HG03469 (cell line): Measurements from ENCODE around the gene PAIP2.

Experiments used
- ATAC-seq: cut with Tn5 transposase; IDR thresholded peaks from one replicate; pipeline ENCODE4 v1.9.1; 2021; ENCODE audit warnings: mild to moderate bottlenecking, moderate library complexity, moderate number of reproducible peaks; ENCODE audit not compliant: unreplicated experiment

Gene PAIP2

DNA sequence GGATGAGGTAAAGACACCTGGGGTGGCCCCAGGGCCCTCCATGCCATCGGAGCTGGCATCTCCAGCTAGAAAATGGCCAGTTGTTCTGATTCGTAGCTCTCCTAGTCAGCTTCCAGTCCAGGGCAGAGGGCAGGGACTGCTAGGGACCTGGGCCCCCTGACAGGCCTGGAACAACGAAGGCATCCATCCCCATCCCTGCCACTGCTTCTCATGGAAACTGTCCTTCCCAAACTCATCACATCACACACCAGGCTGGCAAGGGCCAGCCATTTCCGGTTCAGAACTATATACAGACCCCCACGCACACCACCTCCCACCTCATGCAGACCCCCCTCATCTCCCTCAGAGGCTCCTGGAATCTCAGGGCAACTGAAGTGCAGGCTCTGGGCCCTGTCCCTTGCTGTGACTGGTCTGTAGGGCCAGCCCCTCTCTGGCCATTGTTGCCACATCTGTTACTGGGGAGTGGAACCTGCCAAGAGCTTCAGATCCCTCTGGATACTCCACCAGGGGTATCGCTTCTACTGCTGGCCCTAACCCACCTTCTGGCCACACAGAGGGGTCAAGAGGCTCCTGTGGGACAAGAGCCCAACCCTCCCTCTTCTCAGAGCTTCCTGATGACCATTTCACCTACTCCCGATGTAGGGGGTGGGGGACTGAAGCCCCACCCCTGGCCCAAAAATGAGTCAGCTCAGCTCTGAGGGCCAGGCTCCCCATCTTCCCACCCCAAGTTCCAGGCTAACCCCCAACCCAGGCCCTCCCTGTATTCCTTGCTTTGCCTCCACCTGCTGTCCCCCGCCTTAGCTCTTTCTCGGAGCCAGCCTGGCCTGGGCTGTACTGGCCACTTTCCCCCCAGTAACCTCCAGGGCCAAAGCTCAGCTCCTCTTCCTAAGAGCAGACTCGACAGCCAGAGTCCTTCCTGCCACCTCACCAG lies 49.2 kb downstream of the PAIP2 start:
- no peak for ATAC-seq

DNA sequence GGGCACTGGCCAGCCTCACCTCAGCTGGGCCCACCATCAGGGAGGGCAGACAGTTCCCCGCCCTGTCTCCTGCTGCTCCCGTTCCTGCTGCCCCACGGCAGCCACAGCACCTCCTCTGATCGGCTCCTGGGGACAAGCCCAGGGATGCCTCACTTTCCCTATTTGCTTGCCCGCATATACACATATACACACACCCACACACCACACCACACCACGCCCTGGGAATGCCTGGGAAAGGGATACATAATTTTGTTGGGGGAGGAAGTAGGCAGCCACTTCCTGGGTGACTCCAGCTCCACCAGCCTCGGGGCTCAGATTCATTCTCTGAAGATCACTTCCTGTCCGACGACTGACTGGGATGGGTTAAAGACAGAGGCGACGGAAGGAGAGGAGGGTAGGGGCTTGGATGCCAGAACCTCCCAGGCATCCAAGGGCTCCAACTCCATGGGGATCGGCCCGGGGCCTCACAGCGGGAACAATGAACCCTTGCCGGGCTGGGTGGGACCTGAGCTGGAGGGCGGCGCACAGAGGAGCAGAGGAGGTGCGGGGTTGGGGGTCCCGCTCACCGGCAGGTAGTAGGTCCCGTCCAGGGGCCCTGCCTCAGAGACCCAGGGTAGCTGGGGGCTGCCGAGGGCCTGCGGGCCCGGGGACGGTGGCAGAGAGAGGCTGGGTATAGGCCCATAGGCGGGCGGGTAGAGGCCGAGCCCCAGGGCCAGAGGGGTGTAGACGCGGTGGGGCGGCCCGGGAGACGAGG lies 50.1 kb downstream of the PAIP2 start:
- no peak for ATAC-seq

DNA sequence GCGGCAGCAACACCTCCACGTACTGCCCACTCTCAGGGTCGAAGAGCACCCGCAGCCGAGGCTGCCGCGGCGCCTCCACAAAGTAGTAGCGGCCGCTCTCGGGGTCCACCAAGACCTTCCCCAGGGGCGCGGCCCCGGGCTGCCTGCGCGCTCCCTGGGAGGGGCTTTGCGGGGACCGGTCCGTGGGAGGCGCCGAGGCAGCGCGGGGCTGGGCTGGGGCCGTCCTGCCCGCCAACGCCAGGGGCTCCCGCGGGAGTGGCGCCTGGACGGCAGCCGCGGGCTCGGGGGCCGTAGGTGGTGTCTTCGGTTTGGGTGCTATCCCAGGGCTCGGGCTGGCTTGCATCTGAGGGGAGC lies 50.6 kb downstream of the PAIP2 start:
- ATAC-seq = no peak

DNA sequence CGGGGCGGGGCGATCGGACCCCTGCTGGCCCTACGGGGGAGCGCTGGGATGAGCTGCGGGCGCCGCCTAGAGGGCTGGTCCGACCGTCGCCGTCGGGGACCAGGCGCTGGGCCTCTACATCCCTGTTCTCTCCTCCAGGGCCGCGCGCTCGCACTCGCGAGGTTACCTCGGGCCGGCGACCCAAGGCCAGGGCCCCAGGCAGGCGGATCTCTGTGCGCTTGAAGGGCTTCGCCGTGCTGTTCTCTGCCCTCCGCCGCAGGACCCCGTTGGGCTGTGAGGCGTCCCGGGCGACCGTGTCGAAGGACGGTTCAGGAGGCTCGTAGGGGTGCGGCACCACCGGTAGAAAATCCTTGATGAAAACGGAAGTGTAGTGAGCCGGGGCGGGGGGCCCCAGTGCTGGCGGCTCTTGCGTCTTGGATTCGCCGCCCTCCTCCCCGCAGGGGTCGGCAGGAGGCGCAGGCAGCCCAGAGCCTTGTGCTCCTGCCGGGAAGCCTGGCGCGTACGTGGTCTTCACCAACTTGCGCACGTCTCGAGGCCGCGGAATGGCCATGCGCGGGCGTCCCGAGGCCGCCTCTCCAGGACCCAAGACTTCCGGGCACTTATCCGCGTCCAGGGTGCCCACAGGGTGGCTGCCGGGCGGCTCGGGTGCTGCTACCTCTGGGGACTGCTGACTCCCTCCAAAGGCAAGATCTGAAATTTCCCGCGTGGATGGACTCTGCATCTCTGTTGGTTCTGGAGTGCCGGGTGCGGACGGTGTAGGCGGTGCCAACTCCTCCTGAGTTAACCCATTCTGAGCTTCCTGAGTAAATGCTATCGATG lies 51.2 kb downstream of the PAIP2 start:
- no peak for ATAC-seq

DNA sequence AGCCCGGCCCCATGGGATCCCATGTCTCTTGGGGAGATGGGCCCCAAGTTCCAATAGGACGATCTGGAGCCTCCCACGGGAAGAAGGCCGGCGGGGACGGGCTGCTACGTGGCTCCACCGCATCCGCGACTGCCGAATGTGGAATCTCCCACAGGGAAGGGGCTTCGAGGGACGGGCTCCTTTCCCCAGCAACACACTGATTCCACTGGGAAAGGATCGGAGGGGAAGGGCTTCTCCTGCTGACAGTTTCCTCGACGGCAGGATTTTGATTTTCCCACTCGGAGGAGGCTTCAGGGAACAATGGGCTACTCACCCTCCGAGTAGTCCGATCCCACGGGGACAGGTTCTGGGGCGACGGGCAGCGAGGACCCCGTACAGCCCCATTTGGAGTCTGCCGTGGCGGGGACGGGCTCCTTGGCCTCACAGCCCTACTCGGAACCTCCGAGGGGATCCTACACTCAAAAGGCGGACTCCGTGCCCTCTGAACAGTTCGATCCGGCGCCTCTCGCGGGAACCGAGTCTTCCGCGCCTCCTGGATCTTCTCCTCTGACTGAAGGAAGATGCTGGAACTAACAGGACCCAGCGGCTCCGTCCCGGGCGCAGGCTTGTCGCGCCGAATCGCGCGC lies 52.0 kb downstream of the PAIP2 start:
- ATAC-seq = no peak

DNA sequence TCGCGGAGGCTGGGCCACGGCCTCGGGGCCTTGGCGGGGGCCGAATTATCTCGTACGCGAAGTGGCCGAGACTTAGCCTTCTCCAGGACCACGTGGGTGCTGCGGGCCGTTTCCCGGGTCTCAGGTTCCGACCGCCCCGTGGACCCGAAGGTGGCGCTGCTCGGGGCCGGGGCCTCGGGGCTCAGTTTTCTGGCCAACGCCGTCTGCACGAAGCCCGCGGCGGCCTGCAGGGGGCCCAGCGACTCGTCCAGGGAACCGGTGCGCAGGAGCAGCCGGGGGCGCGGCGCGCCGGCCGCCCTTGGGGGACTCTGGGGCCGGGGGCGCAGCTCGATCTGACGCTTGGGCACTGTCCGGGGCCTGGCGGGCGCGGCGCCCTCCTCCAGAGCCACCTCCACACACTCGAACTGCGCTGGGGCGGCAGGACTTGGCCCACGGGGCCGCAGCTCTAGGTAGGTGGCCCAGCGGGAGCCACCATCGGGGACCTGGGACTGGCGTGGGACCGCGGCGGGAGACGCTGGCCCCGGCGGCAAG lies 52.5 kb downstream of the PAIP2 start:
- ATAC-seq = no peak

DNA sequence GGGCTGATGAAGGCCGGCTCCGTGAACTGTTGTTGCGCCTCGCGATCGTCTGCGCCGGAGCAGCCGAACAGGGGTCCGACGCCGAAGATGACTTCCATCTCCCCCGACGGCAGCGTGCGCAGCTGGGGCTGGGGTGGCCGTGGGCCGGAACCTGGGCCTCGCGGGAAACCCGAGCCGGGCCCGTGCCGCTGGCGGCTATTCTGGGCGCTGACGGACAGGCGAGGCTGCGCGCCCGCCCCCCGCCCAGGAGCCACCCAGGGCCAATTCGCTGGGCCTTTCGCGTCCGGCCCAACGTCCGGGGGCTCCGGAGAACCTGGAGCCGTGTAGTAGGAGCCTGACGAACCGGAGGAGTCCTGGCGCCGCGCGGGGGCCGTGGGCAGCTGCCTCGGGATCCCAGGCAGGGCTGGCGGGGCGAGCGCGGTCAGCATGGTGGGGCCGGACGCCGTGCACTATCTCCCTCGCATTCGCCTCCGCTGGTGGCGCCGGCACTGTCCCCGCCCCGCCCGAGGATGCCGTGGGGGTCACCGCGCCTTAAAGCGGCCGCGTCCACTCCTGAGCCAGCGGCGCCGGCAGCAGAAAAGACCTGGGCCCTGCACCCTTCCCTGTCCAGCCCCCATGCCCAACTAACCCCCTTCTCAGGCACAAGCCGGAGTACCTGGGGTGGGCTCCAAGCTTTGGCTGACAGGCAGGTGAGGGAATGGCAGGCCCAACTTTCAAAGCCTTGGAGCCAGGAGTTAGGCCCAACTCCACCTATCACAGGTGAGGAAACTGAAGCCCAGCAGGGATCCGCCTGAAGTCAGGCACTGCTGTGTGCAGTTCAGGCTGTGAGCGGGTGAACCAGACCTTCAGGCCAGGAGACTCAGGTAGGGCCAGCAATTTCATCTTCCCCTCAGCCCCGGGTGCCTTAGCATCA lies 53.3 kb downstream of the PAIP2 start, which contains the start of gene PROB1:
Gene PROB1, minus strand, starts transcription at position 451 of the 913 bp plus-strand sequence. Its CDS starts 23 bp downstream, at position 428.
- ATAC-seq = no peak

DNA sequence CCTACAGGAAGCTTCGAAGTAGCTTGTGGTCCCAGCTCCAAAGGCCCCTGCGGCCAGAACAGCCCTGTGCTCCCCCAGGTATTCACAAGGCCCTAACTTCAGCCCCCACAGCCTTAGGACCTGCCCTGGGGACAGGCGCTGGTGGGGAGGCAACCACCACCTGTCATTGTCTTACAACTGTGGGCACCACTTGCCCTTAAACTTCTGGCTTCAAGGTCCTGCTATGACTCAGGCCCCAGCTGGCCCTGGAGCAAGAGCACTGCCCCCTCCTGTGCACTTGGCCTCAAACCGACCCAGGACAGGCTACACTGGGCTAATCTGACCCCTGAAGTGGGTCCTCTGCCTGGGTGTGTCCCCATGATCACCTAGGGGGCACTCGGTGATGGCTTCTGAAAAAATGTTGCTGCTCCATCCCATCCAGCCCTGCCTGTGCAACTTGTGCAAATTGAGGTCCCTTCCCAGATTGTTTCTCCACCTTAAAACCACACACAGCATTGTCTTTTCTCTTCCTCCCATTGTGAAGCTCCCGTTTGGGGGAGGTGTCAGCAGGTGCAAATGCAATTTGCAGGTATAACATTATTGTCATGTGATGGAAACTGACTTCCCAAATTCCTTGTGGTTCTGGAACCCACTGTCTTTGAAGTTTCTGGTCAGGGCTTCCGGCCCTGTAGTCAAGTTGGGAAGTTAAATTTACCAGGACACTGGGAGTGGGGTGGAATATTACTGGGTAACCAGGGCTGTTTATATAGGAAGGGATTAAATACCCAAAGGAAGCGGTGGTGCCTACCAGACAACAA lies 54.4 kb downstream of the PAIP2 start:
- ATAC-seq = no peak

DNA sequence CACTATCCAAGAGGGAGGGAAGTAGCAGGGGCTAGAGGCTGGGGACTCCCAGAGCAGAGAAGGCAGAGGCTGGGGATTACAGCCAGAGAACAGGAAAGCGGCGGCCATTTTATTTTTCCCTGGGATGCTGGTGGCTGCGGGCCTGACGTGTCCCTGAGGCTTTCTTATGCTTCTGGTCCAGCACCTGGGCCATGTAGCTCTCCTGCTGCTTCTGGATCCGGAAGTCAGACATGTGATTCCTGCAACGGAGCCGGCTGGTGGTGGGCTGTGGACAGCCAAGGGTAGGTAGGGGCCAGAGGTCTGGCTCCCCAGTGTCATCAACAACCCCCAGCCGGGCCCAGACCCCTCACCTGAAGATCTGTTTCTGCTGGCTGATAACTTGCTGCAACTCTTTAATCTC lies 55.0 kb downstream of the PAIP2 start:
- ATAC-seq = no peak

DNA sequence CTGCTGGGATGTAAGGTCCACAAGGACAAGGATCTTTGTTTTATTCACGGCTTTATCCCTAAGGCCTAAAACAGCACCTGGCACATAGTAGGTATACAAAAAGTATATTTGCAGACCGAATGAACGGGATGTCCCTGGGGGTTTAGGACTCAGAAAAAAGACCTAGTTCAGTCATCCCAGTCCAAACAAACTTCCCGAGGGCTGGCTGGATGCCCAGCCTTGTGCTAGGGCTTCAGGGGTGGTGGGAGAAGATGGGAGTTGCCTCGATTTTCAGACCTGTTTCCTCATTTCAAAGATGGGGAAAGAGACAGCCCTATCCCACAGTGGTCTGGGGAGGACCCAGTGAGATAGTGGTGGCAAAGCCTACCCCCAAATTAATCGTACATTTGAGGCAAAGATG lies 56.3 kb downstream of the PAIP2 start:
- ATAC-seq = no peak

DNA sequence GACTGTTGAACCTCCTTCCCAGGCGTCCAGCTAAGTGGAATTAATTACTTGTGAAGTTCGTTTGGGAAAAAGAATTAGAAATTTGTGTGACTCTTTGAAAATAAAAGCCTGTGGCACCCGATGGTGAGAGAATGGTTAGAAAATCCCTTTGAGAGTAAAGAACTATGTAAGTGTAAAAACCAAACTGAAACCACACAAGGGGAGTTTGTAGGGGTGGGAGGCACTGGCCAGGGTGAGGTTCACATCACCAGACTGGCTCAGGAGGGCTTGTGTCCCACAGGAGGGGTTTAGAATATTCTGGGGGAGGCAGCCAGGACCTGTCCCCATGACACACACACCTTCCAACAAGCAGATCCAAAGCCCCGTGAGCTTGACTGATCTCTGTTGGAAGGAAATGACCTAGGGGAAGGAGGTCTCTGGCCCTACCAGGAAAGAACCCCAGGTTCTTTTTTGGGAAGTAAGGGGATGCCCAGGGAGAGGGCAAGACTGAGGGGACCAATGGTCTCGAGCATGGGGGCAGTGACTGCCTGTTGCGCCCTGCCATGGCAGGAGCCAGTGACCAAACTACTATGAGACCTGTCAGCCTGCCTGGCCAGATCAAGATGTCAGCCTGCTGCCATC lies 58.0 kb downstream of the PAIP2 start:
- ATAC-seq = no peak

DNA sequence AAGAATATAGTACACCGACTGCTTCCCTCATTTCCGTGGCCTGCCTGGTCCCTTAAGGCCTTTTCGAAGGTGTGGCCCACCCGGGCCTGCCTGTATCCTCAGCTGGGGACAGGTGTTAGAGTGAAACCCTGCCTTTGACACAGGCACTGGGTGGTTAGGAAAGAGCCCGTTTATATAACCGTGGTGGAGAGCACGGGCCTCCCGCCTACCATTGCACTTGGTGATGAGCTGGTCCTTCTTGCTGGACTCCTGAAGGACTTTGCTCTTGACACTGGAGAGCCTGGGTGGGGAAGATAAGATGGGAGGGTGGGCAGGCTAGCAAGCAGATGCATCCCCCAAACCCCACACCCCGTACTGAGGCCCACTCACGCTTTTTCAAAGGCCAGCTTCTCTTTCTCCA lies 59.9 kb downstream of the PAIP2 start:
- ATAC-seq = no peak

DNA sequence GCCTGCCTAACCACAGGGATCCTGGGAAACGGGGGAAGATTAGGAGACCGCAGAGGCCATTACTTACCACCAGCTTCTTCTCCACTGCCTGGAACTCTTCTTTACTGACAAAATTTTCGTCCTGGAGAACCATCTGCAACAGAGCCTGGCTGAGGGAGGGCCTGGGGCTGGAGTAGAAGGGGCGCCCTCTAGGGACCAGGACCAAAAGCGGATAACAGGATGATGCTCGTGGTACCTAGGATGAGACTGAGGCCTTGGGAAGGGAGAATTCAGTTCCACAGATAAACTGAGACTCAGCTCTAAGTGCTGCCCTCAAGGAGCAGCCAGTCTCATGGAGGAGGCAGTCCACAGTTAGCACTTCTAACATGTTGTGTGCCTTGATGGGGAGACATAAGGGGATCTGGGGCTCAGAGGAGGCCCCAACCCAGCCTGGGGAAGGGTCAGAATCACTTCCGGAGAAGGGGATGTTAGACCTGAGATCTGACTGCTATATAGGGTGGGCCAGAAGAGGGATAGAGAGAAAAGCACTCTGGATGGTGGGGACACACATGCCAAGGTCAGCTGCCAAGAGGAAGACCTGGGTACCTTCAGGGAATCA lies 61.0 kb downstream of the PAIP2 start:
- ATAC-seq = no peak

DNA sequence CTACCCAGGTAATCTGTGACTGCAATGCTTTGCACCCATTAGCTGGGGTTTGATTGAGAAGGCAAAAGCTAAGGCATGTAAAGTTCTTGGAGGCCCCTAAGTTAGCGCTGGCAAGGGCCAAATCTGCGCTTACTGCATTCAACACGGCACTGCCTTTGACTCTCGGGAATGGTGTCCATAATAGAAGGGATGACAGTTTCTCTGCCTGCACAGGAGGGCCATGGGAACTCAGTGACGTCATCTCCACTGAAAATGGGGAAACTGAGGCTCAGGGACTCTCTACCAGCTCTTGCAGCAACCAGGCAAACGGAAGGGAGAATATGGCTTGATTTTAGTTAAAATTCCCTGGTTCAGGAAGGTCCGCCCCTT lies 61.7 kb downstream of the PAIP2 start:
- no peak for ATAC-seq

DNA sequence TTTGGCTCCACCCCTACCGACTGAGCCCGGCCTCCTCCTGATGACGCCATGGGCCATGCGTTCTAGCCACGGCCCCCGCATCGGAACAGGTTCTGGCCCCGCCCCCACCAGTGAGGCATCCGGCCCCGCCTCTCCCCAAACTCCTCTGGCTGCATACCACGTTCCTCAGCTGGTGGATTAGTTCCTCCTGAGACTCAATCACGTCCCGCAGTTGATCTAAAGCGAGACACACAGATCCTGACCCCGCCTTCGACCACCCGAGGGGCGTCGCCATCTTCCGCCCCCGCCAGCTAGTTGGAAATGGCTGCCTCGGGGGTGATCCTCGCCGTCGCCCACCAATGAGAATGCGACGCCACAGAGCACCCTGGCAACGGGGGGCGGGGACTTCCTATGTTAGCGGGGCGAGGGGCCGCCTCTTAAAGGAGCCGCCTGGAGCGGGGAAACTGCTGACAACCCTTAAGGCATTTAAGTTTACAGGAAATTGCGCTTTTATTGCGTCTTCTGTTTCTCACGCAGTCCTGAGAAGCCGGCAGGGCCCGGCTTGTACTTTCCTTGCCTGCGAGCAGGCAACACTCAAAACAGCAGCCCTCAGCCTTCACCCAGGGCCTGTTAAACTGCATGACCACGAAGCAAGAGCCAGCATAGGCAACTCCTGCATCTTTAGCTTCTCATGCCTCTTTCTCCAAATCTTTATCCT lies 62.3 kb downstream of the PAIP2 start, which contains the start of gene SPATA24:
Gene SPATA24, minus strand, starts transcription at position 303 of the 697 bp plus-strand sequence. Its CDS starts 29 bp downstream, at position 274.
- ATAC-seq = peak; percentile 63

DNA sequence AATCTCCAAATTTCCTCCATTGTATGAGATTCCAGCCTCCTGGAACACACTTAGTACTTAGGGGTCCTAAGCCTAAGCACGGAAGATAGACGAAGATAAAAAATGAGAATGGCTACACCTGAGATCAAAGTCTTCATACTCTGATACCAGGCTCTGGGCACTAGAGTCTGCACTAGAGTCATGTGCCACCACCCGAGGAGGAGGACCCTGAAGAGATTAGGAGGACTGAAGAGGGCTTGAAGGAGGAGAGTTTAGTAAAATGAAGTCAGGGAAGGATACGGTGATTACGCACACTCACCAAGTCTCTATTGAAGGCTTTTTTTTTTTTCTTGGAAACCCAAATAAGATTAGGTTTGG lies 62.8 kb downstream of the PAIP2 start:
- no peak for ATAC-seq

DNA sequence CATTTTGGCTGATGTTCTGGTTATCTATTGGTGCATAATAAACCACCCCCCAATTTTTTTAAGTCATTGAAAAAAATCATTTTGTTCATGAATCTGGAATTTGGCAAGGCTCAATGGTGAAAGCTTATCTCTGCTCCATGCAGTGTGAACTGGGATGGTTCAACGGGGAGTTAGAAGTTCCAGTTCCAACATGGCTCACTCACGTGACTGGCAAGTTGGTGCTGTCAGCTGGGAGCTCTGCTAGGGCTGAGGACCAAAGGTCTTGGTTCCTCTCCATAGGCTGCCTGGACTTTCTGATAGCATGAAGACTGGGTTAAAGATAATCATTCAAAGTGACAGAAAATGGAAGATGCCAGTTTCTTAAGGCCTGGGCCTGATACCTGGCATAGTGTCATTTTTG lies 65.3 kb downstream of the PAIP2 start:
- ATAC-seq = no peak
